ENCODE measurements around the gene AOC2. TPM values are rescaled to one million over a fixed set of nuclear protein-coding genes. Genes with fewer than 3 reads are reported as not detected.

The AOC2 gene
- total and polyA plus RNA-seq, 2 of the 13 experiments (the other 11 are each of a cell fraction or from before 2014, with no cell fraction given): 1.2 to 3.3 TPM

- TF ChIP-seq ELK4 (CRISPR knock-in tag; IDR thresholded peaks at IDR 0.05; ENCODE audit: borderline replicate concordance): no peak
- TF ChIP-seq SPEN (CRISPR knock-in tag; IDR thresholded peaks at IDR 0.05; ENCODE audit: low read depth): peak; percentile 92
- TF ChIP-seq NCOA5 (CRISPR knock-in tag; IDR thresholded peaks at IDR 0.05): no peak
- peak; percentile 83; the same call in 1 of the 2 replicates for TF ChIP-seq GTF3A (CRISPR knock-in tag; conservative IDR thresholded peaks at IDR 0.05)
- TF ChIP-seq PATZ1 (CRISPR knock-in tag; IDR thresholded peaks at IDR 0.05): no peak; the same call in 1 of the 2 replicates
- peak; percentile 22; the same call in 1 of the 2 replicates for TF ChIP-seq KDM6A (CRISPR knock-in tag; IDR thresholded peaks at IDR 0.05; ENCODE audit: low read depth)
- no peak for TF ChIP-seq ZNF577 (CRISPR knock-in tag; IDR thresholded peaks at IDR 0.05; ENCODE audit: borderline replicate concordance, low read depth)
- TF ChIP-seq ZNF660 (CRISPR knock-in tag; IDR thresholded peaks at IDR 0.05; ENCODE audit: borderline replicate concordance, low read depth): 0 out of 2 replicates have a peak, but pooled peaks have one; percentile 39
- peak; percentile 75 for TF ChIP-seq SIX4 (CRISPR knock-in tag; IDR thresholded peaks at IDR 0.05)
- peak; percentile 59 for TF ChIP-seq ETV5 (CRISPR knock-in tag; IDR thresholded peaks at IDR 0.05; ENCODE audit: borderline replicate concordance)
- TF ChIP-seq NONO (IDR thresholded peaks at IDR 0.05): no peak
- TF ChIP-seq NONO (CRISPR knock-in tag; conservative IDR thresholded peaks at IDR 0.05): peak; percentile 97
- TF ChIP-seq E2F1 (CRISPR knock-in tag; IDR thresholded peaks at IDR 0.05): peak; percentile 96
- TF ChIP-seq, protein P1, sequence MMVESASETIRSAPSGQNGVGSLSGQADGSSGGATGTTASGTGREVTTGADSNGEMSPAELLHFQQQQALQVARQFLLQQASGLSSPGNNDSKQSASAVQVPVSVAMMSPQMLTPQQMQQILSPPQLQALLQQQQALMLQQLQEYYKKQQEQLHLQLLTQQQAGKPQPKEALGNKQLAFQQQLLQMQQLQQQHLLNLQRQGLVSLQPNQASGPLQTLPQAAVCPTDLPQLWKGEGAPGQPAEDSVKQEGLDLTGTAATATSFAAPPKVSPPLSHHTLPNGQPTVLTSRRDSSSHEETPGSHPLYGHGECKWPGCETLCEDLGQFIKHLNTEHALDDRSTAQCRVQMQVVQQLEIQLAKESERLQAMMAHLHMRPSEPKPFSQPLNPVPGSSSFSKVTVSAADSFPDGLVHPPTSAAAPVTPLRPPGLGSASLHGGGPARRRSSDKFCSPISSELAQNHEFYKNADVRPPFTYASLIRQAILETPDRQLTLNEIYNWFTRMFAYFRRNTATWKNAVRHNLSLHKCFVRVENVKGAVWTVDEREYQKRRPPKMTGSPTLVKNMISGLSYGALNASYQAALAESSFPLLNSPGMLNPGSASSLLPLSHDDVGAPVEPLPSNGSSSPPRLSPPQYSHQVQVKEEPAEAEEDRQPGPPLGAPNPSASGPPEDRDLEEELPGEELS (CRISPR knock-in tag; IDR thresholded peaks at IDR 0.05): no peak; the same call in none of the 2 replicates
- peak; percentile 32; the same call in 1 of the 2 replicates for TF ChIP-seq CEBPG (CRISPR knock-in tag; IDR thresholded peaks at IDR 0.05)
- TF ChIP-seq MED8 (CRISPR knock-in tag; IDR thresholded peaks at IDR 0.05; ENCODE audit: insufficient replicate concordance): peak; percentile 75
- TF ChIP-seq STAT5B (CRISPR knock-in tag; IDR thresholded peaks at IDR 0.05): peak; percentile 58; the same call in 1 of the 2 replicates
- no peak for TF ChIP-seq SMC3 (IDR thresholded peaks at IDR 0.05; ENCODE audit: low read length)
- TF ChIP-seq, protein P2, sequence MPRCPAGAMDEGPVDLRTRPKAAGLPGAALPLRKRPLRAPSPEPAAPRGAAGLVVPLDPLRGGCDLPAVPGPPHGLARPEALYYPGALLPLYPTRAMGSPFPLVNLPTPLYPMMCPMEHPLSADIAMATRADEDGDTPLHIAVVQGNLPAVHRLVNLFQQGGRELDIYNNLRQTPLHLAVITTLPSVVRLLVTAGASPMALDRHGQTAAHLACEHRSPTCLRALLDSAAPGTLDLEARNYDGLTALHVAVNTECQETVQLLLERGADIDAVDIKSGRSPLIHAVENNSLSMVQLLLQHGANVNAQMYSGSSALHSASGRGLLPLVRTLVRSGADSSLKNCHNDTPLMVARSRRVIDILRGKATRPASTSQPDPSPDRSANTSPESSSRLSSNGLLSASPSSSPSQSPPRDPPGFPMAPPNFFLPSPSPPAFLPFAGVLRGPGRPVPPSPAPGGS (CRISPR knock-in tag; IDR thresholded peaks at IDR 0.05): peak; percentile 87
Observed at GRCh38 chr17:42798383-42799380, 45.7 kb upstream of the AOC2 start, which contains the start of the genes CNTD1 and COA3 (continued).

Data from HepG2 (cell line).